Measurements from ENCODE around the gene NRXN3. TPM values are rescaled to one million over a fixed set of nuclear protein-coding genes. Genes with fewer than 3 reads are reported as not detected.

The NRXN3 gene
- total RNA-seq, 1 experiment from 2014 or later: not detected

- DNase-seq (ENCODE audit: low read depth, low spot score): no peak
- no peak overlapping the region for H3K27ac ChIP-seq (ENCODE audit: low read length)
- no peaks in the 10 kb centered on the region for H3K27me3 ChIP-seq (ENCODE audit: control insufficient read depth, insufficient read depth, low read length)
- no peak for ATAC-seq
- H3K4me1 ChIP-seq (ENCODE audit: control insufficient read depth, insufficient read depth, low read length): no peaks in the 10 kb centered on the region
- H3K4me3 ChIP-seq (ENCODE audit: low read depth in 2 of 2, low read length in 2 of 2): no peak overlapping the region
- CTCF ChIA-PET: no interaction called here
- intact Hi-C loops (cut with micrococcal nuclease; ENCODE audit: unreplicated experiment) (no loop called here), in situ Hi-C loops (cut with HindIII; ENCODE audit: low pct_unique_long_range_greater_than_20kb, low sequenced_read_pairs) (no loop called here)
- POLR2A ChIA-PET: no interaction called here
- no peak for TF ChIP-seq CTCF (IDR thresholded peaks at IDR 0.05)
- no peak for TF ChIP-seq SIN3A (IDR thresholded peaks at IDR 0.05; ENCODE audit: borderline replicate concordance, insufficient read depth, low read depth, low read length)
- no peak for TF ChIP-seq REST (IDR thresholded peaks at IDR 0.05; ENCODE audit: insufficient read depth in 1 of 2, low read depth in 2 of 2, low read length in 1 of 2)
- no peak for TF ChIP-seq TCF7L2 (IDR thresholded peaks at IDR 0.05; ENCODE audit: low read depth, low read length)
- TF ChIP-seq POLR2AphosphoS5 (IDR thresholded peaks at IDR 0.05; ENCODE audit: low read depth, low read length): no peak
- no peaks in the 10 kb centered on the region for H3K9me3 ChIP-seq (ENCODE audit: control insufficient read depth, insufficient read depth, low read depth, low read length)
- H3K36me3 ChIP-seq (ENCODE audit: control insufficient read depth, insufficient read depth, low read length): no peaks in the 10 kb centered on the region
- no TSS peak for BruUV-seq (replicated peaks)
Measured at GRCh38 chr14:78202163-78202562, 32.0 kb downstream of the NRXN3 start.

DNA sequence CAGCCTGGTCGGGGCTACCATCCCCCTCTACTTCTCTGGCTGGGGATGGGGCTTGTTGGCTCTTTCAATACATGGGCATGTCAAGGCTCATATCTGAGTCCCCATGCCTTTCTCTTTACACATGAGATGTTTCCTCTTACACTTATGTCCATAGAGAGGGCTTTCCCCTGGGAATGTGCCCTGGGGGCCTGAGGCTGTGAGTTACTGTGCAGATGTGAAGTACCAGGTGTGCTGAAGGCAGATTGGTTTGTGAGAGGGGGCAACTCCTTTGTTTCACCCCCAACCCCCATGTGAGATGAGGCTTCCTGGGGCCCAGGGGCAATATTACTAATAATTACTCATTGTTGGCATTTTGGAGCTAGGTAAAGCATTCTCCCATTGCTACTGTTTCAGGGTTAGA is 32.8 kb downstream of the NRXN3 start:
- no peaks in the 10 kb centered on the region for H3K9me3 ChIP-seq (ENCODE audit: control insufficient read depth, insufficient read depth, low read depth, low read length)
- no TSS peak for BruUV-seq (replicated peaks)
- in situ Hi-C loops (cut with HindIII; ENCODE audit: low pct_unique_long_range_greater_than_20kb, low sequenced_read_pairs): no loop called here
- H3K4me1 ChIP-seq (ENCODE audit: control insufficient read depth, insufficient read depth, low read length): no peaks in the 10 kb centered on the region
- DNase-seq (ENCODE audit: low read depth, low spot score): no peak
- TF ChIP-seq CTCF (IDR thresholded peaks at IDR 0.05) (no peak), SIN3A (IDR thresholded peaks at IDR 0.05; ENCODE audit: borderline replicate concordance, insufficient read depth, low read depth, low read length) (no peak), POLR2AphosphoS5 (IDR thresholded peaks at IDR 0.05; ENCODE audit: low read depth, low read length) (no peak), REST (IDR thresholded peaks at IDR 0.05; ENCODE audit: insufficient read depth in 1 of 2, low read depth in 2 of 2, low read length in 1 of 2) (no peak), TCF7L2 (IDR thresholded peaks at IDR 0.05; ENCODE audit: low read depth, low read length) (no peak)
- H3K27me3 ChIP-seq (ENCODE audit: control insufficient read depth, insufficient read depth, low read length): no peaks in the 10 kb centered on the region
- ChIA-PET POLR2A (no interaction called here), CTCF (no interaction called here)
- no peak for ATAC-seq
- H3K4me3 ChIP-seq (ENCODE audit: low read depth in 2 of 2, low read length in 2 of 2): no peak overlapping the region
- intact Hi-C loops (cut with micrococcal nuclease; ENCODE audit: unreplicated experiment): no loop called here
- no peaks in the 10 kb centered on the region for H3K36me3 ChIP-seq (ENCODE audit: control insufficient read depth, insufficient read depth, low read length)
- H3K27ac ChIP-seq (ENCODE audit: low read length): no peak overlapping the region

Measured in Panc1 (cell line).